WTC11 (cell line): ENCODE measurements around the gene IFNA17. TPM values are rescaled to one million over a fixed set of nuclear protein-coding genes. Genes with fewer than 3 reads are reported as not detected.
A peak's percentile ranks its signal among the peaks of the same experiment; 100 is the strongest.
"Not testable (repeated sequence)": the region's sequence is repeated elsewhere in the genome, so short reads cannot be mapped to it uniquely, and the experiment has no call there.

Source experiments
- ATAC-seq: fragments of 200-7000 bp; cut with Tn5 transposase; 2 replicates; pipeline ENCODE4 v1.10.0; 2021; ENCODE audit warnings: mild to moderate bottlenecking, moderate library complexity
- CTCF ChIA-PET: fragments of 300-600 bp; sonication (Branson Sonifier 250); formaldehyde crosslinking; loops from one replicate; lab custom pipeline; 2021; ENCODE audit warnings: antibody characterized with exemption; lab: Charles Lee
- POLR2A ChIA-PET: fragments of 350-600 bp; sonication (Branson Sonifier 250); formaldehyde crosslinking; loops from one replicate; lab custom pipeline; 2021; ENCODE audit warnings: antibody characterized with exemption; lab: Charles Lee
- DNase-seq: peaks from one replicate; pipeline ENCODE4 v3.0.0; 2021; ENCODE audit warnings: low spot score
- H3K27ac Mint-ChIP-seq: 2 replicates; pipeline ENCODE4 v1.8.0; 2021; ENCODE audit warnings: mixed read lengths
- H3K27me3 Mint-ChIP-seq: 2 replicates; pipeline ENCODE4 v1.8.0; 2021; ENCODE audit warnings: low read depth, mild to moderate bottlenecking, moderate library complexity, mixed read lengths
- H3K36me3 Mint-ChIP-seq: 2 replicates; pipeline ENCODE4 v1.8.0; 2021; ENCODE audit warnings: mixed read lengths
- H3K4me1 Mint-ChIP-seq: 2 replicates; pipeline ENCODE4 v1.8.0; 2022; ENCODE audit warnings: mixed read lengths
- H3K4me3 Mint-ChIP-seq: 2 replicates; pipeline ENCODE4 v1.8.0; 2021; ENCODE audit warnings: mild to moderate bottlenecking, moderate library complexity, mixed read lengths
- H3K9me3 Mint-ChIP-seq: 2 replicates; pipeline ENCODE4 v1.8.0; 2021; ENCODE audit warnings: mixed read lengths
- CTCF ChIP-seq: fragments of 200-600 bp; IDR thresholded peaks from 2 replicates; pipeline ENCODE4 v1.8.0; 2022; ENCODE audit warnings: antibody characterized with exemption
- TEAD1 ChIP-seq: sonication (generic); formaldehyde crosslinking; IDR thresholded peaks from 2 replicates; pipeline ENCODE4 v1.8.0; 2022; ENCODE audit warnings: mild to moderate bottlenecking, missing genetic modification reagents
- ZNF512 ChIP-seq: sonication (generic); formaldehyde crosslinking; IDR thresholded peaks from 2 replicates; pipeline ENCODE4 v1.8.1; 2022; ENCODE audit warnings: missing genetic modification reagents, borderline replicate concordance
- total RNA-seq: library from RNA; stranded (reverse); gene quantifications from 3 replicates; pipeline ENCODE4 v1.2.3, GENCODE V29; 2021

IFNA17 gene
- total RNA-seq, 1 experiment from 2014 or later, result not detected

GRCh38 chr9:21205204-21205603, 22.8 kb downstream of the IFNA17 start (continued):
- TF ChIP-seq ZNF512 (CRISPR knock-in tag) (no peak), TEAD1 (no peak)

GRCh38 chr9:21202105-21202504, 25.9 kb downstream of the IFNA17 start, which contains the start of gene IFNA7:
IFNA7 (minus strand) TSS chr9:21202205; CDS start chr9:21202165, 40 bp downstream.
- H3K27me3 Mint-ChIP-seq, ATAC-seq, DNase-seq, H3K27ac Mint-ChIP-seq, H3K4me3 Mint-ChIP-seq, H3K36me3 Mint-ChIP-seq, H3K4me1 Mint-ChIP-seq, POLR2A ChIA-PET, H3K9me3 Mint-ChIP-seq: not testable (repeated sequence)
- CTCF ChIA-PET, result interaction anchor here (0.5 kb wide), 1 partner anchor 117 kb away, joined by 4 read pairs; no protein-coding TSS in a partner anchor

- H3K9me3 Mint-ChIP-seq, H3K36me3 Mint-ChIP-seq, H3K27me3 Mint-ChIP-seq, POLR2A ChIA-PET, H3K4me3 Mint-ChIP-seq, H3K27ac Mint-ChIP-seq, H3K4me1 Mint-ChIP-seq: not testable (repeated sequence)
- DNase-seq (peak; percentile 28), ATAC-seq (peak; percentile 94)
- CTCF ChIA-PET, result interaction anchor here (0.6 to 1.3 kb wide), 22 partner anchors 12 to 594 kb away, joined by 3 to 25 read pairs (median 4); no protein-coding TSS in a partner anchor
- peak; percentile 51 for TF ChIP-seq CTCF
Observed at GRCh38 chr9:21194867-21195776, 32.9 kb downstream of the IFNA17 start.

GRCh38 chr9:21187487-21187886, 40.5 kb downstream of the IFNA17 start, which contains the start of gene IFNA4:
IFNA4 (minus strand) TSS chr9:21187587; CDS start chr9:21187531, 56 bp downstream.
- CTCF ChIA-PET, H3K36me3 Mint-ChIP-seq, H3K27me3 Mint-ChIP-seq, ATAC-seq, H3K4me1 Mint-ChIP-seq, H3K27ac Mint-ChIP-seq, H3K9me3 Mint-ChIP-seq, POLR2A ChIA-PET, DNase-seq, H3K4me3 Mint-ChIP-seq: not testable (repeated sequence)

- H3K27me3 Mint-ChIP-seq, POLR2A ChIA-PET, H3K4me3 Mint-ChIP-seq, H3K27ac Mint-ChIP-seq, H3K9me3 Mint-ChIP-seq, H3K4me1 Mint-ChIP-seq, H3K36me3 Mint-ChIP-seq: not testable (repeated sequence)
- CTCF ChIA-PET, result interaction anchor here (0.6 to 1.5 kb wide), 27 partner anchors 9 to 607 kb away, joined by 3 to 9 read pairs (median 4); partner anchors contain the start of gene KLHL9
- DNase-seq (peak; percentile 41), ATAC-seq (peak; percentile 97)
Observed at GRCh38 chr9:21182810-21183736, 44.9 kb downstream of the IFNA17 start.

Other genes starting within 250 kb of the IFNA17 start
- 0.94 to 1.2 TPM (median 1.1 TPM) in 3 replicates for gene HACD4, start 196.6 kb downstream of the IFNA17 start, total RNA-seq
- not detected in 3 replicates for gene IFNB1, start 150.3 kb downstream of the IFNA17 start, total RNA-seq
- not detected in 3 replicates for gene IFNW1, start 86.4 kb downstream of the IFNA17 start, total RNA-seq
- not detected in 3 replicates for gene IFNA21, start 61.6 kb downstream of the IFNA17 start, total RNA-seq
- not detected in 3 replicates for gene IFNA4, start 40.6 kb downstream of the IFNA17 start, total RNA-seq
- not detected in 3 replicates for gene IFNA7, start 26.0 kb downstream of the IFNA17 start, total RNA-seq
- not detected in 3 replicates for gene IFNA10, start 21.1 kb downstream of the IFNA17 start, total RNA-seq
- gene IFNA16, start 10.9 kb downstream of the IFNA17 start, total RNA-seq, result not detected in 3 replicates
- not detected in 3 replicates for gene IFNA14, start 11.8 kb upstream of the IFNA17 start, total RNA-seq
- not detected in 3 replicates for gene IFNA5, start 77.1 kb upstream of the IFNA17 start, total RNA-seq
- 15.6 to 17.4 TPM (median 16.1 TPM) in 3 replicates for gene KLHL9, start 107.2 kb upstream of the IFNA17 start, total RNA-seq
- not detected in 3 replicates for gene IFNA6, start 122.7 kb upstream of the IFNA17 start, total RNA-seq
- not detected in 3 replicates for gene IFNA13, start 139.8 kb upstream of the IFNA17 start, total RNA-seq
- gene IFNA2, start 157.2 kb upstream of the IFNA17 start, total RNA-seq, result not detected in 3 replicates
- not detected in 3 replicates for gene IFNA8, start 180.9 kb upstream of the IFNA17 start, total RNA-seq
- not detected in 3 replicates for gene IFNA1, start 212.2 kb upstream of the IFNA17 start, total RNA-seq